Stimulated activated CD8-positive, alpha-beta memory T cell treated with anti-CD3 and anti-CD28 coated beads, Interleukin-2, amount 100 ng/mL, for 1 hour (primary cell): Measurements from ENCODE around the gene SFT2D1.

Experiments
- DNase-seq, 2 donors: peaks; one replicate each; pipeline ENCODE4 v3.0.0-alpha.2; 2020; ENCODE audit warnings: low read depth in 2 of 2

SFT2D1 gene

GRCh38 chr6:166333172-166333995 is 9.0 kb downstream of the SFT2D1 start:
- DNase-seq = no peak

GRCh38 chr6:166331503-166332415 is 10.6 kb downstream of the SFT2D1 start:
- no peak for DNase-seq

- DNase-seq = no peak
These were observed 11.7 kb downstream of the SFT2D1 start for GRCh38 chr6:166330612-166331011.

DNA sequence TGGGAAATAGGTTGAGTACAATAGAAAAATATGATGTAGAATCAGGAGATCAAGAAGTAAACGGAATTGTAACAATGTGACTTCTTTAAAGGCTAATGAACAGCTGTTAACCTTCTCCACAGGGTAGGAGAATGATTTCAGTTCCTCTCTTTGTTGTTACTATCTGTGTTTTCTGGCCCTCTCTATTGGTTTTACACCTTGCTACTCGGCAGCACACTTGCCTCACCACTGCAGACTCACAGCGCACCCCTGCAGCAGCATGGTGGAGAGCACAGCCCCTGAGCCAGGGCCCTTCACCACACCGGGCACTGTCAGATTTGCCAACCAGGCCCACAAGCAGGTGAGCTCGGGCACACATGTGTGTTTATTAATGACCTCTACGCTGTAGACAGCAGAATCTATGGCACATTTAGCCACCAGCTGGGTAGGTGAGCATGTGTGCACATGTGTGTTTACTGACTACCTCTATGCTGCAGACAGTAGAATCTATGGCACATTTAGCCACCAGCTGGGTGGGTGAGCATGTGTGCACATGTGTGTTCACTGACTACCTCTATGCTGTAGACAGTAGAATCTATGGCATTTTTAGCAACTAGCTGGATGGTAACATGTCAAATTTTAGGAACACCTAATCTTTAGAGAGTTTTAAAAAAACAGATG is 16.8 kb downstream of the SFT2D1 start:
- DNase-seq = no peak

DNA sequence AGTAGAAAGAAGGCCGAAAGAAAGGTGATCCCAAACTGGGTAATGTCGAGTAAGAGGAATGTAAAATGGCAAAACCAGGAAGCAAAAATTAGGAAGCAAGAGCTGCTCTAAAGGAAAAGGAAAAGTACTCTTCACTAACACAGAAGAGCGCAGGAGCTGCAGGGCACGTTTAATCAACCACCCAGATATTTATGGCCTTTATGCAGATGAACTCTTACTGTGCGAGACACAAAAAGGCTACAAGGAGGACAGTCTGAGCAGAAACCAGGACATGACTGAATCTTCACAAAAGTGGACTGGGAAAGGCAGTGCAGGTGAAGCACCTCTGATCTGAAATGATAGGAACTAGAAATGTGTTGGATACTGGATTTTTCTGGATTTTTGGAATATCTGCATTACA is 18.9 kb downstream of the SFT2D1 start:
- no peak for DNase-seq

DNA sequence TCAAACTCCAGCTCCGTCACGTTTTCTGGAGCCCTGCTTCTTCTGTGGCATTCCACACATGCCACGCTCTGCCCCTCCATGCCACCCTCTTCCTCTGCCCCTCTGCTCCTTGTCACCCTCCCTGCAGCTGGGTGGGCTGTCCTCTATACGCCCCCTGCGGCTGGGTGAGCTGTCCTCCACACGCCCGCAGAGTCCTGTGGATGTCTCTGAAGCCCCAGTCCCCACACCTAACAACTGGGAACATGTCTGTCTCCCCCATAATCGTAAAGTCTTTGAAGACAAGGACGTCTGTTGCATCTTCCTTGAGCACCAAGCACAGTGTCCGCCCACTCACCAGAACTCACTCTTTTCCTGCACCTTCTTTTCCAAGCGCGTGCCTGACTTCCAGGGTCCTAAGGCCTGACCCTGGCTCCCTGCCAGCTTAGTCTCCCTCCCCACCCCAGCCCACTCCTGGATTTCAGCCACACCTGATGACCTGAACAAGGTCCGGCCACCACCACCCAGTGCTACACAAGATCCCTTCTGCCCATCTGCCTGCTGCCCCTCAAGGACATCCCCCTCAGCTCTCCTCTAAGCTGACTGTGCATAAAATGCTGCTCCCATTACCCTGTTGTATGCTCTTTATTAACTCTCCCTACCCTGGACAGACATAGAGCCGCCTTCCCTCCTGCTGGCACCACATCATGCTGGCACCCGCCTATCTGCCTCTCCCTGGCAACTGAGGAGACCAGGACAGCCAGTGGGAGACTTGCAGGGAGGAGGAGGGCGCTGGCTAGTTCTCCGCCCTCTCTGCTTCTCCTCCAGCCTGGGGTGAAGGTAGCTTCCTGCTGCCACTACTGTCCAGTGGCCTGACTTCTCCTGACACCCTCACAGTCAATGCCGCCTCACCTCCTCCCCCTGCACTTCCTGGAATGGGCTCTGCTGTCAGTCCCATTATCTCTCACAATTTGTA is 23.4 kb downstream of the SFT2D1 start:
- no peak for DNase-seq

- DNase-seq = no peak
These were observed 24.1 kb downstream of the SFT2D1 start for GRCh38 chr6:166318227-166318626.

DNA sequence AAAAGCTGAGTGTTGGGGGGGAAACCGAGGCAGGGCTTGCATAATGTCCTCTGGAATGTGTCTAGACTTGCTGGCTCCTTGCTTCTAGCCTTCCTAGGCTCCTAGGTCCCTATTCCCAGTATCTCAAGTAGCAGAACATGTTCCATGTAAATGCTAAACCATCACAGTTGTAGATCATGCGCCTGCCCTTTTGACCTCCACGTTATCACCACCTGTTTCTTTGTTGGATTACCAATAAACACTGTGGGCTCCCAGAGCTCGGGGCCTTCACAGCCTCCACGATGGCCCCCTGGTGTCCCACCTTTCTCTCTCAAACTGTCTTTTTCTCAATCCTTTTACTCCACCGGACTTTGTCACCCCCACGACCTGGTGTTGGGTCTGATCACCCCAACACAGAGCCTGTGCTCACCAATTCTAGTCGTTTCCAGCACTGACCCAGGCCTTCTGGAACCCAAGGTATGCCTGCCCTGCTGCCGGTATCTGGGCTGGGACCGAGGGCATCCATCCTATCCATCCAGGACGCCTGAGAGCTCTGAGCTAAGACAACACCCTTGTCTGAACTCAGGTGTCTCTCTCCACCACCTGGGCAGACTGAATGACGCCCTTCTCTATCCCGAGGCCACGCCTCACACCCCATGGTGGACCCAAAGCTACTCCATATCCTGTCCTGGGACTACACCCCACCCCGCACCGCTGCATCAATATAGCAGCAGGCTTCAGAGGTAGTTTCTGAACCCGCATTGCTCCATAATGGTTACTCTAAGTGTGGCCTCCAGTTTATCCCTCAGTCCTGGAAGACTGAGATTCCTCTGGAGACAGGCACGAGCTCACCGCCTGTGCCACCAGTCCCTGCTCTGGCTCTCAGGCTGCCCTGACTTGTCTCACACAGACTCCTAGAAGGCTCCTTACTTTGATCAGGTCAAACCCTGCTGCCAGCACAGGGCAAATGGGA is 24.8 kb downstream of the SFT2D1 start:
- no peak for DNase-seq

DNA sequence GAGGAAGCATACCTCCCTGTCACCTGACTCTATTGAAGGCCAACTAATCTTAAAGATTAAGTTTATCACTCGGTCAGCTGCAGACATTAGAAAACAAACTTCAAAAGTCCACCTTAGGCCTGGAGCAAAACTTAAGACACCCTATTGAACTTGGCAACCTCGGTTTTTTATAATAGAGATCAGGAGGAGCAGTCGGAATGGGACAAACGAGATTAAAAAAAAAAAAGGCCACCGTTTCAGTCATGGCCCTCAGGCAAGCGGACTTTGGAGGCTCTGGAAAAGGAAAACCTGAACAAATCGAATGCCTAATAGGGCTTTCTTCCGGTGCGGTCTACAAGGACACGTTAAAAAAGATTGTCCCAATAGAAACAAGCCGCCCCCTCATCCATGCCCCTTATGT is 26.9 kb downstream of the SFT2D1 start:
- DNase-seq = no peak

- DNase-seq = no peak
These were observed 27.9 kb downstream of the SFT2D1 start for GRCh38 chr6:166314454-166314853.

DNA sequence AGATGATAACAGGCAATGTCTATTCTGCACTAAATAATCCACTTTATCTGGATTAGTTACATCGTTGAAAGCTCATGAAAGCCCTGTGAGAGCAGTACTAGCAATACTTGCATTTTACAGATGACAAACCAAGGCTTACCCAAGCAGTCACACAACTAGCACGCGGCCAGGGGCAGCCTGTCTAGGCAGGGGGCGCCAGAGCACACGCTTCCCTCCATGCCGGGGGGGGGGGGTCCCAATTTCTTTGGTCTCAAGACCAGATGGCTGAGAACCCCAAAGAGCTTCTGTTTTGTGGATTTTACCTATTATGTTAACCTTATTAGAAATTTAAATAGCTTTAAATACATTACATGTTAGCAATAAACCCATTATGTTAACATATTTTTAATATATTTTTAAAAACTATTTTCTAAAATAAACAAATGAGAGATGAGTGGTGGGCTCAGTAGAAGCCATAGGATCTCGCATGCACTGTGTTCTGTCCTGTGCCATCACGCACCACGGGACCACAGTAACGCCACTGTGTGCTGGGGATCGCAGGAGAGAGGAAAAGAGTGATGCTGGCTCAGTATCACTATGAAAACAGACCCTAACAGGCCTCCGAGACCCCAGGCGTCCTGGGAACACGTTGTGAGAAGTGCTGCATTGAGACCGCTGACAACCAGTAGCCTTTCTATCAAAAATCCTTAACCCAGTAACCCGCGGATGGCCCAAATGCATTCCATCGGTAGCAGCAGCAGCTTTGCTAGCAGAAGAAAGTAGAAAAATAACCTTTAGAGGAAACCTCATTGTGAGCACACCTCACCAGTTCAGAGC is 28.9 kb downstream of the SFT2D1 start:
- no peak for DNase-seq

- no peak for DNase-seq
These were observed 29.5 kb downstream of the SFT2D1 start for GRCh38 chr6:166312832-166313231.

DNA sequence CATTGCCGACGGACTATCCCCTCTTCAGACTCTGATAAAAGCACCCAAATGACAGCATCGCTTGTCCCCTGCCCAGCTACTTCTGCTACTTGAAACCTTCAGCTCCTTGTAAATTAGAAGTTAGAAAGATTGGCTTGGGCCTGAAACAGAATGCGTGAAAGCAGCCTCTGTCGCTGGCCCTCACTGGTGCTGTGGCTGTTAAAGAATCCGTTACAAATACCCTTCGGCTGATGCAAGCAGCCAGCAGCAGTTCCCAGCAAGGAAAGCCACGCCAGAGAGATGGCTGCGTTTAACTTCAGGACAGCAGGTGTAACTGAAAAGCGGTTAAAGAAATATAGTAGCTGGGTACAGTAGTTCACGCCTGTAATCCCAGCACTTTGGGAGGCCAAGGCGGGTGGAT is 31.7 kb downstream of the SFT2D1 start:
- no peak for DNase-seq

- no peak for DNase-seq
These were observed 32.4 kb downstream of the SFT2D1 start for GRCh38 chr6:166309977-166310376.

DNA sequence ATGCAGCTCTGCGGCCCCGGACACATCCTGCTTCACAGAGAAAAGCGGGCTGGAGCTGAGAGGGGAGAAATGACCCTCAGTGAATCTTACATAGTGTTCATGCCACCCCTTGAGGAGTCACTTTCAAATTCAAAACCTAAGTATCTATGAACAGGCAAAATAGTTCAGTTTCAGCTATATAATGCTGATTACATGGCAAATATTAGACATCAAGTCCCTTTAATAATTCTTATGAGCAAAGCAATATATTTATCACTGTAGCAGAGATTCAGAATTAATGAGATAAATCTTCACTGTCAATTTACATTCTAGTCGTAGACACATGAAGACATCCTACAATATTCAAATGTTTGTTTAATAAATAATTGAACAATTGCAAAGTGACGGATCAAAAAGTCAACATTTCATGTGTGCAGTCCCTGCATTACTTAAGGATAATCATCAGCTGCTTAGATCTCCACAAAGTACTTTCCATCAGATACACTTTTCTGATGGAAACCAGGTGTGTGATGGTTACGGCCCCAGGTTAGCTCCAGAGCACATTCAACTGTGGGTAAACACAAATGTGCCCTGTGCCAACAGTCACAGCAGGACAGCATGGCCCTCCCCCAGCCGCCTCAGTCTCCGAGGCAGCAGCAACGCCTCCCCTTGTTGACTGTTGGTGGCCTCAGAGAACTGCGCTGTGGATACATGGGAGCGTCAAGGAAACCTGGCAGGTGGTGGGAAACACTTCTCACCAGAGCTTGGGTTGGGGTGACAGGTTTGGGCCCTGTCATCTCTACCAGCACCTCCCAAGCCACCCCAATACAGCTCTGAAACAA is 33.4 kb downstream of the SFT2D1 start:
- no peak for DNase-seq

DNA sequence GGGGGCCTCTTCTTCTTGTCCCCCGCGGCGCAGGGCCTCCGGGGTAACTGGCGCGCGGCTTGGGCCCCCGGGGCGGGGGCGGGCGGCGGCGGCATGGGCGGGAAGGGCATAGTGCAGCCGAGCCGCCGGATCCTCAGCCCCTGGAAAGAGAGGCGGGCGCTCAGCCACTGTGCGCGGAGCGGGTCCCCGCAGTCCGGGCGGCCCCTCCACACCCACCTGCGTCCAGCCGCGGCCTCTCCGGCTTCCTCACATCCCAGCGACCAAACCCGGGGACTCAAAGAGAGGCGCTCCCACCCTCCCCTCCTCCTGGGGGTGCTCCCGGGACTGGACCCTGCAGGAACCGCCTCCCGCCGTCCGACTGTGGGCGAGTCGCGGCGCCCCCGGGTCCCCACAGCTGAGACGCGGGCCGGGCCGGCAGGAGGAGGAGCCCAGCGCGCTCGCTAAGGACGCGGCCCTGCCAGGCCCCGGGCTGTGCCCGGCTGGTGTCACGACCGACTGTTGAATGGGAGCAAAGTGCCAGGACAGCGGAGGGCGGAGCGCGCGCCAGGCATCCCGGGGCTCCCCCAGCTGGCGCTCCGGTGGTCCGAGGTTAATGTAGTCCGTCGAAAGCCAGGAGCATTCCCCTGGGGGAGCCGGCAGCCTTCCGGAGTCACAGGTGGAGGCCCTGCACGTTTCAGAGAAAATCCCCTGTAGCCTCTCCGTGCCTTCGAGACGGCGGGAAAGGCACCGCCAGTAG is 34.1 kb downstream of the SFT2D1 start, which contains the start of gene PRR18:
TSS of gene PRR18 (minus strand) at position 360 of the 736 bp plus-strand sequence. CDS start at position 110, 250 bp downstream.
- no peak for DNase-seq
